Gastroesophageal sphincter (tissue), 3 donors: ENCODE measurements around the gene UBQLN4.

ENCODE experiments used
- CTCF ChIP-seq, 4 experiments: fragments of 200-600 bp in 2 of 4; fragments of 450-650 bp in 2 of 4; sonication (generic) in 1 of 4; IDR thresholded peaks; one replicate each; pipeline ENCODE4 v1.5.1; 2017 to 2019; ENCODE audit warnings: antibody characterized with exemption in 4 of 4, mild to moderate bottlenecking in 2 of 4, moderate library complexity in 2 of 4
- POLR2A ChIP-seq, 2 donors: fragments of 450-650 bp; IDR thresholded peaks; one replicate each; pipeline ENCODE4 v1.6.1; 2017; ENCODE audit warnings: antibody characterized with exemption in 2 of 2, mild to moderate bottlenecking in 2 of 2, moderate library complexity in 1 of 2

- TF ChIP-seq POLR2A (IDR thresholded peaks at IDR 0.05), result no peak
- no peak for TF ChIP-seq CTCF (IDR thresholded peaks at IDR 0.05)
Measured at GRCh38 chr1:156081180-156081916, 27.8 kb upstream of the UBQLN4 start.
